H1 (cell line): Measurements from ENCODE around the gene ZNF280C. TPM values are rescaled to one million over a fixed set of nuclear protein-coding genes. Genes with fewer than 3 reads are reported as not detected.

Experiments used
- ASH2L ChIP-seq: fragments of 200-600, 300-600 bp; sonication (generic); IDR thresholded peaks from one replicate; pipeline ENCODE4 v1.7.1; 2017; ENCODE audit warnings: low read length
- CREB1 ChIP-seq: IDR thresholded peaks from 2 replicates; pipeline ENCODE4 v1.6.1; 2012; ENCODE audit warnings: inconsistent platforms
- FOSL1 ChIP-seq: IDR thresholded peaks from 2 replicates; pipeline ENCODE4 v1.6.1; 2011; ENCODE audit warnings: mild to moderate bottlenecking, low read depth, low read length, moderate library complexity; ENCODE audit not compliant: insufficient read depth
- KDM4A ChIP-seq: IDR thresholded peaks from one replicate; pipeline ENCODE4 v1.7.1; 2012; ENCODE audit warnings: low read depth, mild to moderate bottlenecking, moderate library complexity, low read length, inconsistent platforms; ENCODE audit not compliant: severe bottlenecking
- KDM5A ChIP-seq: fragments of 200-600 bp; IDR thresholded peaks from 2 replicates; pipeline ENCODE4 v1.7.1; 2012; ENCODE audit warnings: mild to moderate bottlenecking, low read length, inconsistent platforms, mixed read lengths
- MAFK ChIP-seq: IDR thresholded peaks from 2 replicates; pipeline ENCODE4 v1.6.1; 2012; ENCODE audit warnings: low read depth, mild to moderate bottlenecking, improper control_type of control experiment, low read length
- NRF1 ChIP-seq: IDR thresholded peaks from 2 replicates; pipeline ENCODE4 v1.6.1; 2011; ENCODE audit warnings: mild to moderate bottlenecking, low read depth, low read length, improper control_type of control experiment
- RBBP5 ChIP-seq: IDR thresholded peaks from 2 replicates; pipeline ENCODE4 v1.7.1; 2012; ENCODE audit warnings: low read depth, mild to moderate bottlenecking, inconsistent platforms, low read length, moderate library complexity, borderline replicate concordance
- polyA plus RNA-seq, 7 experiments: library from polyadenylated mRNA; depleted of rRNA in 3 of 7; stranded (reverse) in 5 of 7; unstranded in 2 of 7; fragments of >200 nt in 5 of 7; fragments of 200-250 nt in 2 of 7; gene quantifications; 1 replicate in 5 of 7; 2 replicates in 1 of 7; 4 replicates in 1 of 7; pipeline versions ENCODE4 v1.2.1 to v1.2.3, GENCODE V29; 2011 to 2013; ENCODE audit warnings: missing spikeins in 2 of 7, mixed read lengths in 2 of 7
- total RNA-seq: library from RNA; stranded (reverse); fragmentation: NEBNext Ultra II Directional; extraction: Animal tissue kit (Norgen Biotek cat#: 25700); gene quantifications from 2 replicates; pipeline ENCODE4 v1.2.1, GENCODE V29; 2021
- TF ChIP-seq, protein P1 (sequence below): fragments of 300-600 bp; sonication (generic); IDR thresholded peaks from 2 replicates; pipeline ENCODE4 v1.7.1; 2012; ENCODE audit warnings: low read length, moderate library complexity, mild to moderate bottlenecking, inconsistent platforms; ENCODE audit not compliant: insufficient replicate concordance

ZNF280C gene
- total and polyA plus RNA-seq, 2 of the 8 experiments (the other 6 are each of a cell fraction or from before 2014, with no cell fraction given), result 8.4 to 13.4 TPM

DNA sequence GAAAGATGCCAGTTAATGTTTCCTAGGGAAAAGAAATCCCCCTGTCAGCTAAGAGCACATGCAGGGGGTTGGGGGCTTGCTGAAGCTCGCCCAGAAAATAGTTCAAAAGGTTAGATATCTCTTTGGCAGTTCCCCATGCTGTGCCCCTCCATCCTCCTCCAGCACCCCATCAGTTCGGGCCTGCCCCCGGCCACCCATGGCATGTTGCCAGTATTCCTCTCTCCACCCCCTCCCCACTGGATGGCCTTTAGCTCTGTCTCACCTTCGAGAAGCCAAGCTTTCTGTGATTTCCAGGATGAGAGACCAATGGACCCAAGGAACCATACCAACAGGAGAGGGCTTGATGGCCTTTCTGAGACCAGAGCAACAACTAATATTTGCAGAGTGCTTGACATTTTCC lies 91.8 kb downstream of the ZNF280C start (continued):
- TF ChIP-seq, protein P1, sequence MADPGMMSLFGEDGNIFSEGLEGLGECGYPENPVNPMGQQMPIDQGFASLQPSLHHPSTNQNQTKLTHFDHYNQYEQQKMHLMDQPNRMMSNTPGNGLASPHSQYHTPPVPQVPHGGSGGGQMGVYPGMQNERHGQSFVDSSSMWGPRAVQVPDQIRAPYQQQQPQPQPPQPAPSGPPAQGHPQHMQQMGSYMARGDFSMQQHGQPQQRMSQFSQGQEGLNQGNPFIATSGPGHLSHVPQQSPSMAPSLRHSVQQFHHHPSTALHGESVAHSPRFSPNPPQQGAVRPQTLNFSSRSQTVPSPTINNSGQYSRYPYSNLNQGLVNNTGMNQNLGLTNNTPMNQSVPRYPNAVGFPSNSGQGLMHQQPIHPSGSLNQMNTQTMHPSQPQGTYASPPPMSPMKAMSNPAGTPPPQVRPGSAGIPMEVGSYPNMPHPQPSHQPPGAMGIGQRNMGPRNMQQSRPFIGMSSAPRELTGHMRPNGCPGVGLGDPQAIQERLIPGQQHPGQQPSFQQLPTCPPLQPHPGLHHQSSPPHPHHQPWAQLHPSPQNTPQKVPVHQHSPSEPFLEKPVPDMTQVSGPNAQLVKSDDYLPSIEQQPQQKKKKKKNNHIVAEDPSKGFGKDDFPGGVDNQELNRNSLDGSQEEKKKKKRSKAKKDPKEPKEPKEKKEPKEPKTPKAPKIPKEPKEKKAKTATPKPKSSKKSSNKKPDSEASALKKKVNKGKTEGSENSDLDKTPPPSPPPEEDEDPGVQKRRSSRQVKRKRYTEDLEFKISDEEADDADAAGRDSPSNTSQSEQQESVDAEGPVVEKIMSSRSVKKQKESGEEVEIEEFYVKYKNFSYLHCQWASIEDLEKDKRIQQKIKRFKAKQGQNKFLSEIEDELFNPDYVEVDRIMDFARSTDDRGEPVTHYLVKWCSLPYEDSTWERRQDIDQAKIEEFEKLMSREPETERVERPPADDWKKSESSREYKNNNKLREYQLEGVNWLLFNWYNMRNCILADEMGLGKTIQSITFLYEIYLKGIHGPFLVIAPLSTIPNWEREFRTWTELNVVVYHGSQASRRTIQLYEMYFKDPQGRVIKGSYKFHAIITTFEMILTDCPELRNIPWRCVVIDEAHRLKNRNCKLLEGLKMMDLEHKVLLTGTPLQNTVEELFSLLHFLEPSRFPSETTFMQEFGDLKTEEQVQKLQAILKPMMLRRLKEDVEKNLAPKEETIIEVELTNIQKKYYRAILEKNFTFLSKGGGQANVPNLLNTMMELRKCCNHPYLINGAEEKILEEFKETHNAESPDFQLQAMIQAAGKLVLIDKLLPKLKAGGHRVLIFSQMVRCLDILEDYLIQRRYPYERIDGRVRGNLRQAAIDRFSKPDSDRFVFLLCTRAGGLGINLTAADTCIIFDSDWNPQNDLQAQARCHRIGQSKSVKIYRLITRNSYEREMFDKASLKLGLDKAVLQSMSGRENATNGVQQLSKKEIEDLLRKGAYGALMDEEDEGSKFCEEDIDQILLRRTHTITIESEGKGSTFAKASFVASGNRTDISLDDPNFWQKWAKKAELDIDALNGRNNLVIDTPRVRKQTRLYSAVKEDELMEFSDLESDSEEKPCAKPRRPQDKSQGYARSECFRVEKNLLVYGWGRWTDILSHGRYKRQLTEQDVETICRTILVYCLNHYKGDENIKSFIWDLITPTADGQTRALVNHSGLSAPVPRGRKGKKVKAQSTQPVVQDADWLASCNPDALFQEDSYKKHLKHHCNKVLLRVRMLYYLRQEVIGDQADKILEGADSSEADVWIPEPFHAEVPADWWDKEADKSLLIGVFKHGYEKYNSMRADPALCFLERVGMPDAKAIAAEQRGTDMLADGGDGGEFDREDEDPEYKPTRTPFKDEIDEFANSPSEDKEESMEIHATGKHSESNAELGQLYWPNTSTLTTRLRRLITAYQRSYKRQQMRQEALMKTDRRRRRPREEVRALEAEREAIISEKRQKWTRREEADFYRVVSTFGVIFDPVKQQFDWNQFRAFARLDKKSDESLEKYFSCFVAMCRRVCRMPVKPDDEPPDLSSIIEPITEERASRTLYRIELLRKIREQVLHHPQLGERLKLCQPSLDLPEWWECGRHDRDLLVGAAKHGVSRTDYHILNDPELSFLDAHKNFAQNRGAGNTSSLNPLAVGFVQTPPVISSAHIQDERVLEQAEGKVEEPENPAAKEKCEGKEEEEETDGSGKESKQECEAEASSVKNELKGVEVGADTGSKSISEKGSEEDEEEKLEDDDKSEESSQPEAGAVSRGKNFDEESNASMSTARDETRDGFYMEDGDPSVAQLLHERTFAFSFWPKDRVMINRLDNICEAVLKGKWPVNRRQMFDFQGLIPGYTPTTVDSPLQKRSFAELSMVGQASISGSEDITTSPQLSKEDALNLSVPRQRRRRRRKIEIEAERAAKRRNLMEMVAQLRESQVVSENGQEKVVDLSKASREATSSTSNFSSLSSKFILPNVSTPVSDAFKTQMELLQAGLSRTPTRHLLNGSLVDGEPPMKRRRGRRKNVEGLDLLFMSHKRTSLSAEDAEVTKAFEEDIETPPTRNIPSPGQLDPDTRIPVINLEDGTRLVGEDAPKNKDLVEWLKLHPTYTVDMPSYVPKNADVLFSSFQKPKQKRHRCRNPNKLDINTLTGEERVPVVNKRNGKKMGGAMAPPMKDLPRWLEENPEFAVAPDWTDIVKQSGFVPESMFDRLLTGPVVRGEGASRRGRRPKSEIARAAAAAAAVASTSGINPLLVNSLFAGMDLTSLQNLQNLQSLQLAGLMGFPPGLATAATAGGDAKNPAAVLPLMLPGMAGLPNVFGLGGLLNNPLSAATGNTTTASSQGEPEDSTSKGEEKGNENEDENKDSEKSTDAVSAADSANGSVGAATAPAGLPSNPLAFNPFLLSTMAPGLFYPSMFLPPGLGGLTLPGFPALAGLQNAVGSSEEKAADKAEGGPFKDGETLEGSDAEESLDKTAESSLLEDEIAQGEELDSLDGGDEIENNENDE, result no peak
- TF ChIP-seq KDM4A, result no peak
- TF ChIP-seq NRF1, result no peak
- TF ChIP-seq FOSL1, result no peak
- no peak for TF ChIP-seq ASH2L
- TF ChIP-seq MAFK, result no peak
- TF ChIP-seq CREB1, result no peak
- no peak for TF ChIP-seq KDM5A
- no peak for TF ChIP-seq RBBP5
- TF ChIP-seq, all 59 proteins: peak for 0
